NCI-H510A (cell line): ENCODE data around the gene LILRB5.
"Not testable (repeated sequence)": the region's sequence is repeated elsewhere in the genome, so short reads cannot be mapped to it uniquely, and the experiment has no call there.

Source experiments
- DNase-seq: peaks from one replicate; lab custom pipeline; 2025; lab: John Stamatoyannopoulos, UW

Gene LILRB5

GRCh38 chr19:54242646-54243045, 14.4 kb downstream of the LILRB5 start, which contains the start of gene LILRA6:
Gene LILRA6 (minus strand): TSS chr19:54242790.
- DNase-seq = not testable (repeated sequence)

DNA sequence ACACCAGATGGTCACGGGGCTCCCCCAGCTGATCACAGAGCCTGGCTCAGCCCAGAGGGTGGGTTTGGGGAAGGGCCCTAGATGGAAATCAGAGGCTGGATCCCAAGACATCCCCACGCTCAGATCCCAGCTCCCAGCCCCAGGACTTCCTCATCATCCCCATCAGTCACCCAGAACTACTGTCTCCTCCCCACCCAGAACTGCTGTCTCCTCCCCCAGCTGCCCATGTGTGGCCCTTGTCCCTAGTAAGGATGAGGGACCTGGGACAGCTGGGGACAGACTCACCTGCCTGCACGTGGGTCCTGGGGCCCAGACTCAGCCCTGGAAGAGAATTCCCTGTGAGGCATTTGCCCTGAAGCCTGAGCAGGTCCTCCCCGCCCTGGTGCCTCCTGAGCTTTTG, 14.8 kb downstream of the LILRB5 start:
- DNase-seq = not testable (repeated sequence)

GRCh38 chr19:54240372-54241336, 16.4 kb downstream of the LILRB5 start:
- not testable (repeated sequence) for DNase-seq

DNA sequence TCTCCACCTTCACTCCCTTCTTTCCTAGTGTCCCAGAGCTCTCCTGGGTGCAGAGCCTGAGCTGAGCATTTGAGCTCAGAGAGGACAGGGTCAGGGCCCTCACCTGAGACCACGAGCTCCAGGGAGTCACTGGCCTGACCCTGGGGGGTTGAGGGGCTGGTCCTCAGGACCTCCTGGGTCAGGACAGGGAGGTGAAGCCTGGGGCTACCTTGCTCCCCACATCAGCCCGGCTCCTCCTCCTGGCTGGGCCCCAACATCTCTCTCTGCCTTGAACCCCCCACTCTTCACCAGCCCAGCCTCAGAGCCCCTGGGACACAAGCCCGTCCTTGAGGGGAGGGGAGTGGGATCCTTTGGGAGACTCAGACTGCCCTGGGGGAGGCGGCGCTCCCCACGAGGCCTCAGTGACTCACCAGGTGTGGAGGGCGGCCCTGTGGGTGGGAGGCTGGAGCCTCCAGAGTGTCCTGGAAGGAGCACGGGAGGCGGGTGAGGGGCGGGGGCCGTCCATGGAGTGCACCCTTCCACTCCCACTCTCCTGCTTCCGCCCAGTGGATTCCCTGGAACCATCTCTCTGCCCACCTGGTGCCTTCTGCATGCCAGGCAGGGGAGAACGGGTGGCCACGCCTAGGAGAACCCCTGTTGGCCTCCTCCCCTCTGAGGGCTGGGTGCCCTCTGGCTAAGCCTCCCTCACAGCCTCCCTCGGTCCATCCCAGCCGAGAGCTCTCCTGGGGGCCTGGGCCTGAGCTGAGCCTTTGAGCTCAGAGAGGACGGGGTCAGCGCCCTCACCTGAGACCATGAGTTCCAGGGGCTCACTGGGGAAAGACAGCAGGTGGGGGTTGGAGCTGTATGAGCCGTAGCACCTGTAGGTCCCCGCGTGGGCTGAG, 17.3 kb downstream of the LILRB5 start:
- DNase-seq = not testable (repeated sequence)

- no peak for DNase-seq
Observed at GRCh38 chr19:54233941-54234340, 23.1 kb downstream of the LILRB5 start.

DNA sequence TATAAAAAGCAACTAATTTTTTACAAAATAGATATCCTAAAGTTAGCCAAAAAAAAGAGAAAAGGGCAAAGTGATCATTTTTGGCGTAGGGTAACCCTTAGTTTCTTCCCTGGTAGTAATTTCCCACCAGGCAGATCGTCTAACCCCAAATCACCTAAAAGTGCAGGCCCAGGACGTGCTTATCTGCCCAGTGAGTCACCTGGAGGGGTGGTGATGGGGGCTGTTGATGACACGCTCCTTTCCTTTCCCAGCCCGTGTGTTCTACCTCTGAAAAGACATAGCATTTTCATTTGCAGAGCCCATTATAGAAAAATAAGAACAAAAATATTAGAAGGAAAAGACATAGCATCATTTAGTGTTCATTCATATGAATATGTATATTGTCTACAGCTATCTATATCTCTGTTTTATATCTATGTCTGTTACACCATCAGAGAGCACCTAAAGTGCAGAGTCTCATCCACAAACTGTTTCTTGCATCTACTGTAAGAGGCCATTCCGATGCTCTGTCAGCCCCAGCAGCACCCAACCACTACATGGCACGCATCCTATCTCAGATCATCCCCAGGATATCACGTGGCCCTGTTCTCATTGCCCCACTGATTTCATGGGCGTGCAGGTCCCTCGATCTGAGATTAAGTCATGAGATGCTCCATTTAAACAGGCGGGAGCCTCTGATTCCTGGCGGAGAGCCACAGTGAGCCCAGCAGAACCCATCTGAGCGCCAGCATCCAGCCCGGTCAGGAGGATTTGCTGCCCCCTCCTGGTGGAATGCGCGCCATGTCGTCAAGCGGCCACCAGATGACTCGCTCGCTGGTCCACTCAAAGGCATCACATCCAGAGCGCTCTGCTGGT, 25.8 kb downstream of the LILRB5 start:
- peak; percentile 68 for DNase-seq

GRCh38 chr19:54230031-54230430, 27.0 kb downstream of the LILRB5 start:
- DNase-seq = no peak

DNA sequence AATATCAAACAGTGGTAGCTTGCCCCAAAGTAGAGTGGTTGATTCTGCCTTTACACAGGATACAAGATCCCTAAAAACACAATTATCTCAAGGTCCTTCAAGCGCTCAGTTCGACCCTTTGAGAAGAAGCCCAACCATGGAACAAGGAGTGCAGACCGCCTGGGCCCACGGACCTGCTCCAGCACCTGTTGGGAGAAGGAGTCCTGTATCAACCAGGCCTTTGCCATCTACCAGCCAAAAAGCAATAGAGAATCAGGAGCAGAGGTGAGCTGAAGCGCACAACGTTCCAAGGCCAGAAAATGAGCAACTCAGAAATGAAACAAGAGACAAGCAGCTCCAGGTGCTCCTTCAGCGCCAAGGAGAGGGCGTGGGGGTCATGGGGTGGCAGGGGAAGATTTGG, 27.9 kb downstream of the LILRB5 start:
- DNase-seq = no peak

GRCh38 chr19:54224619-54225018, 32.5 kb downstream of the LILRB5 start:
- DNase-seq = not testable (repeated sequence)

GRCh38 chr19:54223937-54224281, 33.2 kb downstream of the LILRB5 start:
- DNase-seq = not testable (repeated sequence)

- not testable (repeated sequence) for DNase-seq
Observed at GRCh38 chr19:54223277-54223936, 33.7 kb downstream of the LILRB5 start.

DNA sequence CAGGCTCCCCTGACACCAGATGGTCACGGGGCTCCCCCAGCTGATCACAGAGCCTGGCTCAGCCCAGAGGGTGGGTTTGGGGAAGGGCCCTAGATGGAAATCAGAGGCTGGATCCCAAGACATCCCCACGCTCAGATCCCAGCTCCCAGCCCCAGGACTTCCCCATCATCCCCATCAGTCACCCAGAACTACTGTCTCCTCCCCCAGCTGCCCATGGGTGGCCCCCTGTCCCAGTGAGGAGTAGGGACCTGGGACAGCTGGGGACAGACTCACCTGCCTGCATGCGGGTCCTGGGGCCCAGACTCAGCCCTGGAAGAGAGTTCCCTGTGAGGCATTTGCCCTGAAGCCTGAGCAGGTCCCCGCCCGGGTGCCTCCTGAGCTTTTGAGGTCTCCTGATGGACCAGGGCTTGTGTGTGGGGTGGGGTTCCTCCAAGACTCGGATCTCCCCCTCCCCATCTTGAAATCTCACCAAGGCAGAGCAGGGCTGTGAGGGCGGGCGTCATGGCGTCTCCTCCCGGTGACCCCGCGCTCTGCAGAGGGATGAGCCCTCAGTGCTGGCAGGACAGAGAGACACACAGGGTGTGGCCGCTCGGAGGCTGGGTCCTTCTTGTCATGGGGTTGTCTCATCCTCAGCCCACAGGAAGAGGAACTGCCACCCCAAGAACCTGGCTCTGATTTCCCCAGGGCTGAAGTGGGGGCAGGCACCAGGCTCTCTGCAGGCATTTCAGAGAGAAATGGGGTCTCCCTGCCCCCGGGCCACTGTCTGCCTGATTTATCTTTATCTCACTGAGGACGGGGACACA, 34.4 kb downstream of the LILRB5 start, which contains the start of gene LILRB3:
Gene LILRB3 (minus strand): TSS at position 534 of the 803 bp plus-strand sequence. CDS start 31 bp downstream, at position 503.
- not testable (repeated sequence) for DNase-seq

DNA sequence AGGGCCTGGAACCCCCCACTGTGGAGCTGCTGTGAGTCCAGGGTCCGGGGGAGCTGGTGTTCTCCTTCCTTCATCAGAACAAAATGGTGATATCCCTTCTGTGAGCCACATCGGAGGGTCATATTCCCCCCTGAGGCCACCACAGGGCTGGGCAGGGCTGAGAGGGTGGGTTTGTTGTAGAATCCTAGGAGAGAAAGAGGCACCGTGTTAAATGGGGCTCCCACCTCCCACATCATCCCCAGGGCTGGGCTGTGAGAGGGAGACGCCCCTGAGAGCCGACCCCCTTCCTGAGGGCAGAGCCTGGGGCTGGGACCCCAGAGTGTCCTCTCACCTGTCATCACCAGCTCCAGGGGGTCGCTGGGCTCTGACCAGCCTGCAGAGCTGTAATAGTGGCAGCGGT, 35.1 kb downstream of the LILRB5 start:
- DNase-seq = not testable (repeated sequence)

GRCh38 chr19:54219702-54220101, 37.4 kb downstream of the LILRB5 start:
- not testable (repeated sequence) for DNase-seq

DNA sequence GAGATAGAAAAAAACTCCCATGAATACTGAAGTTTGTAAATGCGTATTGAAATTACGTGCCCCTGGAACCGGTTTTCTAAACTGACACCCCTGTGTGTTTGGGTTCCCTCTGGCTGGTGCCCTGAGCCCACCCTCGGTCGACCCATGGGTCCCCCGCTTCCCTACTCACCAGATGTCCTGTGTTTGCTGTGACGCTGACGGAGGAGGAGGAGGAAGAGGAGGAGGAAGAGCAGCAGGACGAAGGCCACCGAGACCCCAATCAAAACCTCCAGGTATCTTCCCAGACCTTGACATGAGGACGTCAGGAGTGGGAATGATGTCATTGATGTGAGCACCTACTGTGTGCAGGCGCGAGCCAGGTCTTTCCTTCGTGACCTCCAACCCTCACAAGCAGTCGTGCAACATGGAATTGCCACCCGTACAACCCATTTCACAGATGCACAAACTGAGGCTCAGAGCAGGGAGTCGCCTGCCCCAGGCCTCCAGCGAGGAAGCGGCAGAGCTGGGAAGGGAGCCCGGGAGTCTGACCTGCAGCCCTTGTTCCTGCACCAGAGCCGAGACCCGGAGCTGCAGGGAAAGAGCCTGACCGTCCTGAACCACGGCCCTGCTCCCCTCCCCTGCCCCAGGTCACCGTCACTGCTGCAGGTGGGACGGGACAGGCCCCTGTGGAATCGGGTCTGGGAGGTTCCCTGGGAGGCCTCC, 38.0 kb downstream of the LILRB5 start:
- no peak for DNase-seq

GRCh38 chr19:54218259-54218658, 38.8 kb downstream of the LILRB5 start:
- no peak for DNase-seq

DNA sequence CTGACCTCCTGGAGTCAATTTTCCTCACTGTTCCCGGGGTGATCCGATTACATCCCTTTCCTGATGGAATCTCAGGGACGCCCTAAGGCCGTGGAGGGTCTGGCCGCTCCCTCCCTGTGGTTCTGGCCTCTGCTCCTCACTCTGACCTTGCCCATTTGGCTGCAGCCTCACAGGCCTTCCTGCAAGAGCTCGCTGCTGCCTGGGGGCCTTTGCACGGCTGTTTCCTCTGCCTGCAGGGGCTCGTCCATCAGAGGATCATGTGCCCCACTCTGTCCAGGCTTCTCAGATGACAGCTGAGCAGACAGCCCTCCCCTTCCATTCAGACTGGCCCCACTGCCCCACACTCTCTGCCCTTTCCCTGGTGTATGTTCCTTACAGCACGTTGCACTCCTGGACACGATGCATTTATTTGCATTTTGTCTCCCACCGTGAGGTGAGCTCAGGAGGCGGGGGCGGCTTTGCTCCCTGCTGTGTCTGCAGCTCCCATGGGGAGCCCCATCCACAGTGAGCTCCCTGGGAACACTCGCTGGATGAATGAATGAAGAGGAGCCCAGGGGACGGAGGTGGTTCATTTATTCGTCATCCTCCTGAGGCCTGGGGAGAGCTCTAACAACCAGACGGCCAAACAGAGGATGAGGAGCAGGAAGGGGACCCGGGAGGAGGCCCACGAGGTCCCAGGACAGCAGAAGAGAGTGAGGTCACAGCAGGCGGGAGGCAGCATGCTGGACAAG, 39.4 kb downstream of the LILRB5 start:
- not testable (repeated sequence) for DNase-seq

DNA sequence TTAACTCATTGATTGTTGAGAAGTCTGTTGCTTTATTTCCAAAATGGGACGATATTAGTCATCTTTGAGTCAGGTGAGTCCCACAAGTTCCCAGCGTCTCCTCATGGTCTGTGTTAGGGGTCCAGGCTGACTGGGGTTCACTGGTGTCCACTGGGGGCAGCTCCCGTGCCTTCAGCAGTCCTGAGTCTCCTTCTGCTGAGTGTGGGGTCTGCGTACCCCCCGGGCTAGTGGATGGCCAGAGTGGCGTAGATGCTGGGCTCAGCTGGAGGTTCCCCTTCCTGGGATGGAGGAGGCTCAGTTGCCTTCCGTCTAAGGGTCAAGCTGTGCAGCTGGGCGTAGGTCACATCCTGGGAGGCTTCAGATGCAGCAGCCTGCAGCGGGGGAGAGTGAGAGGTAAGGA, 40.2 kb downstream of the LILRB5 start:
- DNase-seq = no peak

DNA sequence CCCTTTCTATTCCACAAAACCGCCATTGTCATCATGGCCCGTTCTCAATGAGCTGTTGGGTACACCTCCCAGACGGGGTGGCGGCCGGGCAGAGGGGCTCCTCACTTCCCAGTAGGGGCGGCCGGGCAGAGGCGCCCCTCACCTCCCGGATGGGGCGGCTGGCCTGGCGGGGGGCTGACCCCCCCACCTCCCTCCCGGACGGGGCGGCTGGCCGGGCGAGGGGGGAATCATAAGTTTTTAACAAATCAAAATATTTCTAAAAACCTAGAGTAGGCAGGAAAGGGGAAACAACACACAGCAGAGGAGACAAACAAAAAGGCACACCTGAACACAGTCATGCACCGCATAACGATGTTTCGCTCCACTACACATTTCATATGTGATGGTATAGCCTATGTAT, 42.3 kb downstream of the LILRB5 start:
- not testable (repeated sequence) for DNase-seq
